Activated T-helper 17 cell treated with anti-CD3 and anti-CD28 coated beads, Interleukin-2, amount 50 U/mL, for 72 hours (primary cell): ENCODE results near the gene CLEC4G. TPM values are rescaled to one million over a fixed set of nuclear protein-coding genes. Genes with fewer than 3 reads are reported as not detected.

Experiments
- ATAC-seq: fragments of 150-1000 bp; cut with Tn5 transposase; replicated peaks from 2 replicates; pipeline ENCODE4 v1.10.0; 2021; ENCODE audit warnings: mild to moderate bottlenecking, moderate library complexity
- H3K27ac Mint-ChIP-seq: one replicate; pipeline ENCODE4 v1.8.0; 2022; ENCODE audit warnings: mixed read lengths
- H3K27me3 Mint-ChIP-seq: one replicate; pipeline ENCODE4 v1.8.0; 2022; ENCODE audit warnings: mixed read lengths
- H3K36me3 Mint-ChIP-seq: one replicate; pipeline ENCODE4 v1.8.0; 2022; ENCODE audit warnings: low read depth, mild to moderate bottlenecking, mixed read lengths
- H3K4me1 Mint-ChIP-seq: one replicate; pipeline ENCODE4 v1.8.0; 2022; ENCODE audit warnings: mixed read lengths
- H3K4me3 Mint-ChIP-seq: one replicate; pipeline ENCODE4 v1.8.0; 2022; ENCODE audit warnings: mild to moderate bottlenecking, mixed read lengths
- H3K9me3 Mint-ChIP-seq: one replicate; pipeline ENCODE4 v1.8.0; 2022; ENCODE audit warnings: mixed read lengths
- total RNA-seq, 2 donors: library from RNA; stranded (reverse); gene quantifications; one replicate each; pipeline ENCODE4 v1.2.3, GENCODE V29; 2022

The CLEC4G gene
- total RNA-seq, 2 donors from 2014 or later = not detected

DNA sequence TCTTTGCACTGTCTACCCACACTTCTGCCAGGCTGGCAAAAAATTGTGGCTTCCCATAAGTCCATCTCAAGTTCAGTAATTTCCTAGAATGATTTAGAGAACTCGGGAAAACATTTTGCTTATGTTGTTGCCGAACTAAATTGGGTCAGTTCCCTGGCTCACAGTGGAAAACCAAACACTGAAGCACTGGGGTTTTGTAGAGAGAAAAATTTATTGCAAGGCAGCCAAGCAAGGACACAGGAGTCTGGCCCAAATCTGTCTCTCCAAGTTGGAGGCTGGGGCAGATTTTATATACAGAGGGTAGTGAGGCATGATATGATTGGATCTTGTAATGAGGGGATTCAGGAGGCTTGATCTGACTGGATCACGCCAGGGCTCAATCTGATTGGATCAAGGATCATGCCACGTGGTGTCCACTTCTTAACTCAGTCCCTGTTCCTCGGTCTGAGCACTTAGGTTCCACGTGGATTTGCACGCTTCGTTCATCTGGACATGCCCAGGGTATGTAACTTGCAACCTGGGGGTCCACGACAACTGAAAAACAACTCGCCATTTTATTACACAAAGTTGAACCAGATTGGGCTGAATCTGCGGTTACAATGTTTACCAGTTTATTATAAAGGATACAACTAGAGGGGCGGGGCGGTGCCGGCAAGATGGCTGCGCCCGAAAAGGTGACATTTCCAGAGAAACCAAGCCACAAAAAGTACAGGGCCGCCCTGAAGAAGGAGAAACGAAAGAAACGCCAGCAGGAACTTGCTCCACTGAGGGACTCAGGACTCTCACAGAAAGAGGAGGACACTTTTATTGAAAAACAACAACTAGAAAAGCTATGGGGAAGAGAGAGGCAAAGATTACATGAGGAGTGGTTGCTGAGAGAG is 8.1 kb upstream of the CLEC4G start:
- no peak for ATAC-seq
- Mint-ChIP-seq H3K9me3 (no peaks in the 10 kb centered on the region), H3K36me3 (no peaks in the 10 kb centered on the region), H3K4me3 (no peak overlapping the region), H3K27ac (no peak overlapping the region), H3K4me1 (peaks cover 4% of the 10 kb centered on the region), H3K27me3 (peaks cover 39% of the 10 kb centered on the region)

DNA sequence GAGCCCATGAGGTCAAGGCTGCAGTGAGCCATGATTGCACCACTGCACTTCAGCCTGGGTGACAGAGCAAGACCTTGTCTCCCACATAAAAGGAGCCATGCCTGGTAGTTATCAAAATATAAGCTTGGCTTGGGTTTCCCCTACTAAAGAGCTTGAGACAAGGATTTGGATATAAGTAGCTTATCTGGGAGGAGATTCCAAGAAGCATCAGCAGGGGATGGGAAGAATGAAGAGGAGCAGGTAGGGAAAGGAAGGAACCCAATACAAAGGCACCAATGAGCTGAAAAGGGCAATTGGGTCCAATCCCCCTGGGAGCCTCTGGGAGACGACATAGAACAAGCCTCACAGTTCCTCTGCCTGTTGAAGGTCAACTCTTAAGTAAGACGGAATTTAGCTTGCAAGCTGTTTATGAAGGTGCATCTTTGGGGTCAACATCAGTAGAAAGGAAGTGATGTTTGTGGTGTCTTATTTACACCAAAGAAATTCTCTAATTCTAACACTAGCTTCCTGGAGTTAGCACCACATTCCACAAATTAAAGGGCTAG is 7.4 kb upstream of the CLEC4G start:
- no peak overlapping the region for H3K27ac Mint-ChIP-seq

DNA sequence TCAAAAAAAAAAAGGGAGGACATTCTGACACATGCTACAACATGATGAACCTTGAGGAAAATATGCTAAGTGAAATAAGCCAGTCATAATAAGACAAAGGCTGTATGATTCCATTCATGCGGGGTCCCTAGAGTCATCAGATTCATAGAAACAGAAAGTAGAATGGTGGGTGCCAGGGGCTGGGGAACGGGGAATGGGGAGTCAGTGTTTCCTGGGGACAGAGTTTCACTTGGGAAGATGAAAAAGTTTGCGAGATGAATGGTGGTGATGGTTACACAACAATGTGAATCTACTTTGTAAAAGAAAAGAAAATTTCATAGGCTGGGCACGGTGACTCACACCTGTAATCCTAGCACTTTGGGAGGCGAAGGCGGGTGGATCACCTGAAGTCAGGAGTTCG is 6.1 kb upstream of the CLEC4G start:
- peak overlapping the region; percentile 60 for H3K27ac Mint-ChIP-seq
- peaks cover 28% of the 10 kb centered on the region for H3K27me3 Mint-ChIP-seq
- H3K4me1 Mint-ChIP-seq = peaks cover 4% of the 10 kb centered on the region
- ATAC-seq = peak; percentile 94
- H3K36me3 Mint-ChIP-seq = no peaks in the 10 kb centered on the region
- H3K4me3 Mint-ChIP-seq = no peak overlapping the region
- H3K9me3 Mint-ChIP-seq = no peaks in the 10 kb centered on the region

More for the DNA sequence above, 7.4 kb upstream of the CLEC4G start:
- Mint-ChIP-seq H3K4me3 (no peak overlapping the region), H3K9me3 (no peaks in the 10 kb centered on the region), H3K36me3 (no peaks in the 10 kb centered on the region), H3K27me3 (peaks cover 35% of the 10 kb centered on the region), H3K4me1 (peaks cover 4% of the 10 kb centered on the region)
- no peak for ATAC-seq

DNA sequence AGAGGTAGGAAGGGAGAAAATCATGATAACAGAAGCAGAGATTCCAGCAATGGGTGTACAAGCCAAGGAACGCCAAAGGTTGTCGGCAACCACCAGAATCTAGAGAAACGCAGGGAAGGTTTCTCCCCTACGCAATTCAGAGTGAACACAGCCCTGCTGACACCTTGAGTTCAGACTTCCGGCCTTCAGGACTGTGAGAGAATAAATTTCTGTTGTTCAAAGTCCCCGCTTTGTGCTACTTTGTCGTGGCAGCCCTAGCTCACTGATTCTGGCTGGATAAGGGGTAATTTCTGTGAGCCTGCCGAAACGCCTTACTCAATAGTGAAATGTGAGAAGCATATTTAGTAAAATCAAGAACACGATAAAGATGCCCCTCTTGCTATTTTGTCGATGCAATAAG is 5.3 kb upstream of the CLEC4G start:
- Mint-ChIP-seq H3K4me3 (no peak overlapping the region), H3K9me3 (no peaks in the 10 kb centered on the region), H3K27ac (no peak overlapping the region), H3K27me3 (peaks cover 25% of the 10 kb centered on the region), H3K4me1 (peaks cover 4% of the 10 kb centered on the region), H3K36me3 (no peaks in the 10 kb centered on the region)
- ATAC-seq = no peak

DNA sequence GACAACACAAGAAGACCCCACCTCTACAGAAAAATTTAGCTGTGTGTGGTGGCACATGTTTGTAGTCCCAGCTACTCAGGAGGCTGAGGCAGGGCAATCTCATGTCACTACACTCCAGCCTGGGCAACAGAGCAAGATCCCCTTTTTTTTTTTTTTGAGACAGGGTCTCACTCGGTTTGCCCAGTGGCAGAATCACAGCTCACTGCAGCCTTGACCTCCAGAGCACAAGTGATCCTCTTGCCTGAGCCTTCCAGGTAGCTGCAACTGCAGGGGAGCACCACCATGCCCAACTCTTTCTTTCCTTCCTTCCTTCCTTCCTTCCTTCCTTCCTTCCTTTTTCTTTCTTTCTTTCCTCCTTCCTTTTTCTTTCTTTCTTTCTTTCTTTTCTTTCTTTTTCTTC is 4.2 kb upstream of the CLEC4G start:
- no peaks in the 10 kb centered on the region for H3K36me3 Mint-ChIP-seq
- no peak overlapping the region for H3K4me3 Mint-ChIP-seq
- H3K27ac Mint-ChIP-seq = no peak overlapping the region
- H3K9me3 Mint-ChIP-seq = no peaks in the 10 kb centered on the region
- H3K27me3 Mint-ChIP-seq = peaks cover 26% of the 10 kb centered on the region
- no peak for ATAC-seq
- peaks cover 4% of the 10 kb centered on the region for H3K4me1 Mint-ChIP-seq

DNA sequence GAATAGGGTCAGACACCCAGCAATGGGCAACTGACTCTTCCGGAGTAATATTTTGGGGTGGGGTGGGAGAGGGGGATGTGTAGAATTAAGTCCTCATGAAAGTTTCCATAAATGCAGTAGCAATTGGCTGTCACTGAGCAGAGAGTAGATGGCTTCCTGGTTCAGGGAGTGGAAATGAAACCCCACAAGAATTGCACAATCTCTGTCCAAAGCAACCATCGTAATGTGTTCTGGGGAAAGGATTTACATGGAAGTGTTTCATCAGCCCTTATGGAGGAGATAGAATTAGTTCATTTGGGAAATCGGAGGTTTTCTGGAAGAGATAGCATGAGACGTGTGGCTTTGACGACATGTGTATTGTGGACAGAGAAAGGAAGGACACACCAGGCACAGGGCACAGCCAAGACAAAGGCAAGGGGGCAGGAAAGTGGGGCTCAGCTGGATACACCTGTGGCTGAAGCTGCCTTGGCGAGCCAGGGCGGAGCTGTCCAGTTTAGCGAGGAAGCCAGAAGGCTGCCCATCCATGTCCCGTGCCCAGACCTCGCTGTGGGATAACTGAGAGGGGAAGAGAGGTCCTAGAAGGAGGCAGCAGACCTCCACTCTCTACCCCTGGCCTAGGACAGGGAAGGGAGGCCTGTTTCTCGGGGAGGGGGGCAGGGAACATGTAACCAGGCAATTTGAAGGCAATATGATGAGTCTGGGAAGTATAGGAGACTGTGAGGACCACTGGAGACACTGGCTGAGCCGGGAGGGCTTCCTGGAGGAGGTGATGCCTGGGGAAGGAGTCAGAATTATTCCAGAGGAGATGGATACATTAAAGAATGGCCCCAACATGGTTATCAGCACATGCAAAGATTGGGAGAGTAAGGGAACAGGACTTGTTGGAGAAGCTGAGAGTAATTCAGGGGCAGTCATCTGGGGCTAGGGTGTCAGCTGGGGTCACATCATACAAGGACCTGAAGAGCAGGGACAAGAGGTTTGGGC is 2.6 kb upstream of the CLEC4G start:
- no peak for ATAC-seq
- Mint-ChIP-seq H3K27ac (no peak overlapping the region), H3K4me1 (peaks cover 4% of the 10 kb centered on the region), H3K9me3 (no peaks in the 10 kb centered on the region), H3K4me3 (no peak overlapping the region), H3K36me3 (no peaks in the 10 kb centered on the region), H3K27me3 (peaks cover 19% of the 10 kb centered on the region)

DNA sequence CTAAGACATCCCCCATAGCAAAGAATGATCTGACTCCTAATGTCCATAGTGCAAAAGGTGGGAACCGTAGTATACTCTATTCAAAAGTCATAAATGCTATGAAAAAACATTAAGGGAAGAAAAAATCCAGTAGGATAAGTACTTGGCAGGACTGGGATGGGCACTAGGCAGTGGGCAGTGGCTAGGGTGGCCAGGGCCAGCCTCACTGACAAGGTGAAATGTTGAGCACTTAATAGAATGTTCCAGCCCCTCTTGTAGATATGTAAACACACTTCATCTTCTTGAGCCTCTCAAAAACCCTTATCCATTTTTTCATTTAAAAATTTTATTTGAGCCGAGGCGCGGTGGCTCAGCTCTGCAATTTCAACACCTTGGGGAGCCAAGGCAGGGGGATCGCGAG is 1.5 kb upstream of the CLEC4G start:
- Mint-ChIP-seq H3K4me1 (peaks cover 4% of the 10 kb centered on the region), H3K4me3 (no peak overlapping the region), H3K27ac (no peak overlapping the region), H3K9me3 (no peaks in the 10 kb centered on the region), H3K36me3 (no peaks in the 10 kb centered on the region), H3K27me3 (peaks cover 22% of the 10 kb centered on the region)
- ATAC-seq = no peak

DNA sequence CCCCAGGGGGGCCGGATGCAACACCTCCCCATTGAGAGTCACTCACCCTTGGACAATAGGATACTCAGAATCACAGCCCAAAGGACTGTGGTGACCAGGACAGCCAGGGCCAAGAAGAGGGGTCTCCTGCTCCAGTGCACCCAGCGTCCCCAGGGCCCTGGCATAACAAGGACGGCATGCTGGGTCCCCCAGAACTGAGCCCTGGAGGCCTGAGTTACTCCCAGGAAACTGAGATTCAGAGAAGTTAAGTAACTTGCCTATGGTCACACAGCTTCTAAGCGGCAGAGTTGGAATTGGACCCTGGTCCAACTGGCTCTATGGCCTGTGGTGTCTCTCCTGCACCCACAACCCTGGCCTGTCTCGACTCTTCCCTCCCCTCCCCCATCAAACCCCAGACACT is 295 bp downstream of the CLEC4G start:
- Mint-ChIP-seq H3K9me3 (no peaks in the 10 kb centered on the region), H3K36me3 (no peaks in the 10 kb centered on the region), H3K4me1 (no peaks in the 10 kb centered on the region), H3K27me3 (peaks cover 31% of the 10 kb centered on the region), H3K27ac (no peak overlapping the region), H3K4me3 (no peak overlapping the region)
- no peak for ATAC-seq

DNA sequence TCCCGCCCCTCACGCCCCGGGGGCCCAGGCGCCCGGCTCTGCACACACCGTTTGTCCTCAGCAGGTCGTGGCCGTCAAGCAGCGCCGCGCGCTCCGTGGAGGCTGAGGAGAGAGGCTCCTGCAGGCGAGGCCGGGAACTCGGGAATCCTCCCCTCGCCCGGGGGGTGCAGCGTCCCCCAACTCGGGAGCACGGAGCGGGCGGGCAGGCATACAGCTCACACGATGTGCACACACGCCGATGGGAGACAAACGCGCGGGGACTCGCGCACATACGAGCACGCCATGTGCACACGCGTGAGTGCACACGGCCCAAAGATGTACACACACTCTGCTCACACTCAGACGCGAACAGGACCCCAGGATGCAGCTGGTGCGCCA is 703 bp downstream of the CLEC4G start:
- peaks cover 31% of the 10 kb centered on the region for H3K27me3 Mint-ChIP-seq
- H3K4me1 Mint-ChIP-seq = no peaks in the 10 kb centered on the region
- ATAC-seq = no peak
- no peak overlapping the region for H3K4me3 Mint-ChIP-seq
- H3K9me3 Mint-ChIP-seq = no peaks in the 10 kb centered on the region
- no peak overlapping the region for H3K27ac Mint-ChIP-seq
- H3K36me3 Mint-ChIP-seq = no peaks in the 10 kb centered on the region

DNA sequence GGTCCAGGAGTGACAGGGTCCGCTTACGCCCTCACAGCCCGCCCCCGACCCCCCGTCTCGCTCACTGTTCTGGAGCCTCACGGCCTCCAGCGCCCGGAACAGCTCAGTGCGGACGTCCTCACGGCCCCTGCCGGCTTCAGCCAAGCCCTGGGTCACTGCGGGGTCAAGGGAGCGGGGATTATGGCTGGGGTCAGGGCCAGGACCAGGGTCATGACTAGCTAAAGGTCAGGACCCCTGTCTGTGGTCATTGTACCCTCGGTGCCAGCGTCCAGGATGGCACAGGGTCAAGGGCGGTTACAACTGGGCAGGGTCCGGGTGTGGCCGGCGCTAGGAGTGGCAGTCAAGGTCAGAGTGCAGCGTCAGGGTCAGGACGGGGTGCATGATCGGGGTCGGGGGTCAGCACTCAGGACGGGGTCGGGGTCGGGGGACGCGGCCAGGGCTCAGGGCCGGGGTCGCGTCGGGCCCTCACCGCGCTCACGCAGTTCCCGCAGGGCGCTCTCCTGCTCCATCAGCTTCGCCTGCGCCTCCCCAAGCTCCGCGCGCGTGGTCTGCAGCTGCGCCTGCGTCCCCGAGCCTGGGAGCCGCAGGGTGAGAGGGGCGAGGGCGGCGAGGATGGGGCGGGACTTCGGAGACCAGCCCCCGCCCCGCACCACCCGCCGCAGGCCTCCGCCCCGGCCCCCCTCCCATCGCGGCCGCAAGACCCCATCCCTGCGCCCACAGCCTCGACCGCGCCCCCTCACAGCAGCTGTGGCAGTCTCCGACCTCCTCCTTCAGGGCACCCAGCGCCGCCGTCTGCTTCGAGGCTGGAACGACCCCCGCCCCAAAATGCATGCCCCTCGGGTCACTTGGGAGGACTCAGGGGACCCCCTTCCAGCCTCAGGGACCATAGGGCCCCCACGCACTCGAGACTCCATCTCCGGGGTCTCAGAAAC is 1.4 kb downstream of the CLEC4G start:
- no peak for ATAC-seq
- Mint-ChIP-seq H3K9me3 (no peaks in the 10 kb centered on the region), H3K36me3 (no peaks in the 10 kb centered on the region), H3K27me3 (peaks cover 31% of the 10 kb centered on the region), H3K4me3 (no peak overlapping the region), H3K4me1 (no peaks in the 10 kb centered on the region), H3K27ac (no peak overlapping the region)

DNA sequence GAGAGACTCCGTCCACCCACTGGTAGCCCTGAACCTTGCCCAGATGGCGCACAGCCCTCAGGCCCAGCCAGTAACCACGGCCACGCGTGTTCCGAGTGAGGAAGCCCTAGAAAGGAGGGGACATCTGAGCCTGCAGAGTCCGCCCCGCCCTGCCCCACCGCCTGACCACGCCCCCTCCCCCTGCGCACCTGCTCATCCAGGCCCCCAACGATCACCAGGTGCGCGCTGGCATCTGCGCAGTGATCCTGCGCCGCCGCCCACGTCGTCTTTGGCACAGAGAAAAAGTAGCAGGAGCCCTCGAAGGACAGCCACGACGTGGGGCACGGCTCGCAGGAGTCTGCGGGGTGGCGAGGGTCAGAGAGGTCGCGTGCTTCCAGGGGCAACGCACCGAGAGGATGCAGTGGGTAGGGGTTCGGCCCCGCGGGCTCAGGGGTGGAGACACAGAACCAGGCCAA is 2.1 kb downstream of the CLEC4G start:
- no peaks in the 10 kb centered on the region for H3K9me3 Mint-ChIP-seq
- no peaks in the 10 kb centered on the region for H3K4me1 Mint-ChIP-seq
- H3K27ac Mint-ChIP-seq = no peak overlapping the region
- no peaks in the 10 kb centered on the region for H3K36me3 Mint-ChIP-seq
- ATAC-seq = no peak
- H3K4me3 Mint-ChIP-seq = no peak overlapping the region
- H3K27me3 Mint-ChIP-seq = peaks cover 31% of the 10 kb centered on the region

DNA sequence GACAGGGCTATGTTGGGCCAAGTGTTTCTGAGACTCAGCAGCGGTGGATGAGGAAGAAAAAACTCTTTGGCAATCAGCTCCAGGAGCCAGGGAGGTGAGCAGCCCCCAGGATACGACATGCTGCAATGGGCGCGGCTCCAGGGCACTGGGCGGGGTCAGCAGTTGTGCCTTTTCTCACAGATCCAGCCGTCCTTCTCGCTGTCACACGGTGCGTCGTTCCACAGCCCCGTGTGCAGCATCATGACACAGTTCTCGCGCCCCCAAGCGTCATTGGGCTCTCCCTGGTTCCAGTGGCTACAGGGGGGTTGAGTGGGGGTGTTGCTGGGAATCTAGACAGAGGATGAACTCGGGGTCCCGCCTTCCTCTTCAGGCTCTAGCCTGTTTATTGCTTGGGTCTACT is 2.7 kb downstream of the CLEC4G start:
- H3K9me3 Mint-ChIP-seq = no peaks in the 10 kb centered on the region
- no peaks in the 10 kb centered on the region for H3K36me3 Mint-ChIP-seq
- no peak overlapping the region for H3K27ac Mint-ChIP-seq
- peaks cover 28% of the 10 kb centered on the region for H3K27me3 Mint-ChIP-seq
- H3K4me1 Mint-ChIP-seq = no peaks in the 10 kb centered on the region
- H3K4me3 Mint-ChIP-seq = no peak overlapping the region
- no peak for ATAC-seq

DNA sequence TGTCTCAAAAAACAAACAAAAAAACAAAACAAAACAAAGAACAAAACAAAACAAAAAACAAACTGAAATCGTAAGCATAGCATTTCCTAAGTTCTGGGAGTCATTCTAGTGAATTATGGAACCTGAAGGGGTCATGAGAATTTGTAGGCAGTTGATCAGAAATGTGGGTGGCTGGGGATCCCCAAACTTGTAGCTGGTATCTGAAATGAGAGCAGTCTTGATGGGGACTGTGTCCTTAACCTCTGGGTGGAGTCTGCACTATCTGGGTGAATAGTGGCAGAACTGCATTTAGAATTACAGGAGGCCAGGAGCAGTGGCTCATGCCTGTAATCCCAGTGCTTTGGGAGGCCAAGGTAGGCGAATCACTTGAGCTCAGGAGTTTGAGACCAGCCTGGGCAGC is 6.1 kb downstream of the CLEC4G start:
- no peaks in the 10 kb centered on the region for H3K36me3 Mint-ChIP-seq
- H3K27me3 Mint-ChIP-seq = peaks cover 23% of the 10 kb centered on the region
- no peak overlapping the region for H3K4me3 Mint-ChIP-seq
- H3K9me3 Mint-ChIP-seq = no peaks in the 10 kb centered on the region
- no peak for ATAC-seq
- H3K27ac Mint-ChIP-seq = no peak overlapping the region
- no peaks in the 10 kb centered on the region for H3K4me1 Mint-ChIP-seq

DNA sequence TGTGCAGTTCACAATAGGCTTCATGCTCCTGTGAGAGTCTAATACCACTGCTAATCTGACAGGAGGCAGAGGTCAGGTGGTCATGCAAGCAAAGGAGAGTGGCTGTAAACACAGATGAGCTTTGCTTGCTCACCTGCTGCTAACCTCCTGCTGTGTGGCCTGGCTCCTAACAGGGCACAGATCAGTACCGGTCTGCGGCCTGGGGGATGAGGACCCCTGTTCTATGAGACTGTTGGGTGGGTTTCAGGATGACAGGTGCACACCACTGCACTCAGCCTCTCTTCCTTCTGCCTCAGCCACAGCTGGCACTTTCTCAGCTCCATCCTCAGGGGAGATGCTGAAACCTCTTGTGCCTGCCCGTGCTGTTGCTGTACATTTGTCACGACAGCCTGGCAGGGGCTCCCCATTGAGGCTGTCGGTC is 9.7 kb downstream of the CLEC4G start:
- Mint-ChIP-seq H3K9me3 (no peaks in the 10 kb centered on the region), H3K36me3 (no peaks in the 10 kb centered on the region), H3K4me1 (no peaks in the 10 kb centered on the region), H3K27me3 (peaks cover 1% of the 10 kb centered on the region), H3K27ac (no peak overlapping the region), H3K4me3 (no peak overlapping the region)
- ATAC-seq = no peak
